ENCODE results near the gene MIS12. TPM values are rescaled to one million over a fixed set of nuclear protein-coding genes. Genes with fewer than 3 reads are reported as not detected.

The MIS12 gene
- total RNA-seq, 1 experiment from 2014 or later = 14.7 TPM

DNA sequence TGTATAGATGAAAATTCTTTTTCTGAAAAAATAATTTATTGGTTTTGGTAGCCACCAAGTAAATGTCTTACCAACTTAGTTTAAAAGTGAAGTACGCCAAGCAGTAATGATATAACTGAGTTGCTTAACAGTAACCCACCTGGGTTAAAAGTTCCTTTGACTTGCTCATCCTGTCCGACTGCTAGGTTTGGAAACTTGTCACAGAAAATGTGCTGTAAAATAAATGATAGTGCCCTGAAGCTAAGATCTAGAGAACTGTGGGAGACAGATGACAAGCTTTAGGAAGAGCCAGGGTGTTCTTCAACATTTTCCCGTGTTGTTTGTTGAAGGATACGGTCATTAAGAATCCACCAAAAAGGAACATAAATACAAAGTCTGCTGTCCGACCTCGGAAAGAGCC, 5.4 kb upstream of the MIS12 start:
- DNase-seq (ENCODE audit: low read depth, low spot score) (no peak), ATAC-seq (no peak)
- Histone ChIP-seq H3K9ac (ENCODE audit: low read length) (no peak overlapping the region), H3K27me3 (ENCODE audit: insufficient read depth, low read length) (no peaks in the 10 kb centered on the region), H3K4me2 (ENCODE audit: low read length) (no peak overlapping the region), H4K20me1 (ENCODE audit: insufficient read depth) (no peaks in the 10 kb centered on the region), H3K9me2 (ENCODE audit: insufficient read depth) (no peaks in the 10 kb centered on the region), H3K4me1 (ENCODE audit: control insufficient read depth in 1 of 2, insufficient read depth in 2 of 2, low read length in 2 of 2) (peaks cover 7 to 8% of the 10 kb centered on the region in 2 experiments), H2AFZ (ENCODE audit: low read depth, low read length, poor library complexity, severe bottlenecking) (no peak overlapping the region), H3K4me3 (replicated peaks in 1 of 2; ENCODE audit: low read depth in 1 of 2, low read length in 2 of 2) (no peak overlapping the region), H3K27ac (ENCODE audit: low read depth, low read length) (no peak overlapping the region), H3K9me3 (ENCODE audit: control insufficient read depth in 1 of 2, insufficient read depth in 1 of 2, low read depth in 1 of 2, low read length in 2 of 2) (no peaks in the 10 kb centered on the region), H3K79me2 (ENCODE audit: insufficient read depth, low read length) (peaks cover 63% of the 10 kb centered on the region), H3K36me3 (ENCODE audit: control insufficient read depth in 1 of 2, insufficient read depth in 2 of 2, low read length in 2 of 2) (peaks cover 47 to 54% of the 10 kb centered on the region in 2 experiments; a peak in 3 of 4 replicates)
- intact Hi-C loops (cut with micrococcal nuclease) = no loop called here
- no TSS peak for BruUV-seq (replicated peaks)
- TF ChIP-seq EZH2 (IDR thresholded peaks at IDR 0.05) = no peak
- no peak for TF ChIP-seq YY1 (IDR thresholded peaks at IDR 0.05; ENCODE audit: extremely low read depth, insufficient replicate concordance, low read depth, low read length)
- no peak for TF ChIP-seq SIN3A (IDR thresholded peaks at IDR 0.05; ENCODE audit: low read depth)
- TF ChIP-seq, protein P1, sequence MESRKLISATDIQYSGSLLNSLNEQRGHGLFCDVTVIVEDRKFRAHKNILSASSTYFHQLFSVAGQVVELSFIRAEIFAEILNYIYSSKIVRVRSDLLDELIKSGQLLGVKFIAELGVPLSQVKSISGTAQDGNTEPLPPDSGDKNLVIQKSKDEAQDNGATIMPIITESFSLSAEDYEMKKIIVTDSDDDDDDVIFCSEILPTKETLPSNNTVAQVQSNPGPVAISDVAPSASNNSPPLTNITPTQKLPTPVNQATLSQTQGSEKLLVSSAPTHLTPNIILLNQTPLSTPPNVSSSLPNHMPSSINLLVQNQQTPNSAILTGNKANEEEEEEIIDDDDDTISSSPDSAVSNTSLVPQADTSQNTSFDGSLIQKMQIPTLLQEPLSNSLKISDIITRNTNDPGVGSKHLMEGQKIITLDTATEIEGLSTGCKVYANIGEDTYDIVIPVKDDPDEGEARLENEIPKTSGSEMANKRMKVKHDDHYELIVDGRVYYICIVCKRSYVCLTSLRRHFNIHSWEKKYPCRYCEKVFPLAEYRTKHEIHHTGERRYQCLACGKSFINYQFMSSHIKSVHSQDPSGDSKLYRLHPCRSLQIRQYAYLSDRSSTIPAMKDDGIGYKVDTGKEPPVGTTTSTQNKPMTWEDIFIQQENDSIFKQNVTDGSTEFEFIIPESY (IDR thresholded peaks at IDR 0.05; ENCODE audit: extremely low read depth, insufficient replicate concordance, low read length) = no peak
- no peak for TF ChIP-seq TCF7L2 (IDR thresholded peaks at IDR 0.05; ENCODE audit: borderline replicate concordance, extremely low read depth, insufficient read depth, insufficient read length)
- TF ChIP-seq SP1 (IDR thresholded peaks at IDR 0.05; ENCODE audit: low read depth) = no peak
- no peak for TF ChIP-seq ZFX (IDR thresholded peaks at IDR 0.05)
- TF ChIP-seq ELF1 (IDR thresholded peaks at IDR 0.05; ENCODE audit: borderline replicate concordance, low read depth) = no peak
- no peak for TF ChIP-seq ATF3 (IDR thresholded peaks at IDR 0.05)
- TF ChIP-seq CBX3 (IDR thresholded peaks at IDR 0.05; ENCODE audit: low read depth) = no peak
- TF ChIP-seq FOSL1 (IDR thresholded peaks at IDR 0.05; ENCODE audit: low read depth) = no peak
- TF ChIP-seq POLR2A (IDR thresholded peaks at IDR 0.05; ENCODE audit: borderline replicate concordance, extremely low read depth, insufficient read depth, insufficient read length) = no peak
- ChIA-PET CTCF (no interaction called here), POLR2A (no interaction called here), RAD21 (ENCODE audit: low non-redundant PET in 1 of 2, low total read pairs in 2 of 2, uncharacterized antibody in 2 of 2, unreplicated experiment in 2 of 2) (no interaction called here)
